Calu3 (cell line): Measurements from ENCODE around the gene LHFPL3. TPM values are rescaled to one million over a fixed set of nuclear protein-coding genes. Genes with fewer than 3 reads are reported as not detected.

Experiments
- total RNA-seq: library from RNA; stranded (reverse); gene quantifications from 2 replicates; pipeline ENCODE4 v1.2.3, GENCODE V29; 2022

LHFPL3 gene
- total RNA-seq, 1 experiment from 2014 or later, result not detected

Other genes starting within 250 kb of the LHFPL3 start
- 16.8 and 20.2 TPM in 2 replicates for gene ORC5, start 120.6 kb upstream of the LHFPL3 start, total RNA-seq